GM19438 (cell line): Measurements from ENCODE around the gene SLC66A2.
A peak's percentile ranks its signal among the peaks of the same experiment; 100 is the strongest.
"Not testable (repeated sequence)": the region's sequence is repeated elsewhere in the genome, so short reads cannot be mapped to it uniquely, and the experiment has no call there.

Source experiments
- ATAC-seq: cut with Tn5 transposase; IDR thresholded peaks from one replicate; pipeline ENCODE4 v1.9.1; 2021; ENCODE audit warnings: low read depth; ENCODE audit not compliant: unreplicated experiment

Gene SLC66A2

GRCh38 chr18:79971211-79971952 lies 19.9 kb upstream of the SLC66A2 start:
- no peak for ATAC-seq

GRCh38 chr18:79970419-79971133 lies 19.1 kb upstream of the SLC66A2 start:
- ATAC-seq: no peak

- ATAC-seq: no peak
Observed at GRCh38 chr18:79965119-79965902, 13.9 kb upstream of the SLC66A2 start.

GRCh38 chr18:79964330-79965118 lies 13.1 kb upstream of the SLC66A2 start, which contains the start of gene HSBP1L1:
TSS of gene HSBP1L1 (plus strand) at chr18:79964643. CDS start at chr18:79964736, 93 bp downstream.
- peak; percentile 50 for ATAC-seq

- ATAC-seq: no peak
Observed at GRCh38 chr18:79963658-79964329, 12.3 kb upstream of the SLC66A2 start.

GRCh38 chr18:79962835-79963657 lies 11.6 kb upstream of the SLC66A2 start:
- ATAC-seq: peak; percentile 57

GRCh38 chr18:79962311-79962710 lies 10.9 kb upstream of the SLC66A2 start:
- ATAC-seq: no peak

GRCh38 chr18:79961527-79962291 lies 10.3 kb upstream of the SLC66A2 start:
- no peak for ATAC-seq

GRCh38 chr18:79960921-79961526 lies 9.6 kb upstream of the SLC66A2 start:
- no peak for ATAC-seq

GRCh38 chr18:79960161-79960801 lies 8.8 kb upstream of the SLC66A2 start:
- ATAC-seq: not testable (repeated sequence)

GRCh38 chr18:79958981-79959380 lies 7.5 kb upstream of the SLC66A2 start:
- no peak for ATAC-seq

GRCh38 chr18:79956276-79956675 lies 4.8 kb upstream of the SLC66A2 start:
- ATAC-seq: no peak

GRCh38 chr18:79955302-79956075 lies 4.0 kb upstream of the SLC66A2 start:
- ATAC-seq: no peak

- ATAC-seq: no peak
Observed at GRCh38 chr18:79954791-79955190, 3.3 kb upstream of the SLC66A2 start.

GRCh38 chr18:79953971-79954651 lies 2.7 kb upstream of the SLC66A2 start:
- ATAC-seq: no peak

- ATAC-seq: no peak
Observed at GRCh38 chr18:79952996-79953559, 1.6 kb upstream of the SLC66A2 start.
